Renal pelvis (tissue), 12 donors: Measurements from ENCODE around the gene CAMLG. TPM values are rescaled to one million over a fixed set of nuclear protein-coding genes. Genes with fewer than 3 reads are reported as not detected.
"Not testable (repeated sequence)": the region's sequence is repeated elsewhere in the genome, so short reads cannot be mapped to it uniquely, and the experiment has no call there.

Experiments used
- DNase-seq: peaks from one replicate; pipeline ENCODE4 v3.0.0-alpha.2; 2013
- long read RNA-seq, 16 experiments: transcript quantifications; one replicate each; lab custom pipeline, GENCODE V29; 2026
- polyA plus RNA-seq, 3 donors: library from polyadenylated mRNA; unstranded; fragments of 120-200 nt; gene quantifications; one replicate each; pipeline ENCODE4 v1.2.1, GENCODE V29; 2013; ENCODE audit not compliant: insufficient read length in 3 of 3

CAMLG gene
- 10 to 100 TPM; 59.3 to 60.3 (median 59.8) TPM for polyA plus RNA-seq
- long read RNA-seq, donor 1, transcript CAMLG-201 (4 exons, 2,221 nt): major isoform, 22 of 72 reads
- long read RNA-seq, donor 1, transcript CAMLG-202 (3 exons, 895 nt): minor isoform, 9 of 72 reads
- long read RNA-seq, donor 1, partial matches to known transcripts: 35 of 72 reads
- long read RNA-seq, donor 1, other reads (novel, unspliced or antisense): 6 of 72 reads
- long read RNA-seq, donor 2, transcript CAMLG-202 (3 exons, 895 nt): minor isoform, 9 of 57 reads
- long read RNA-seq, donor 2, transcript CAMLG-201 (4 exons, 2,221 nt): major isoform, 22 of 57 reads
- long read RNA-seq, donor 2, partial matches to known transcripts: 18 of 57 reads
- long read RNA-seq, donor 2, other reads (novel, unspliced or antisense): 8 of 57 reads
- long read RNA-seq, donor 3, transcript CAMLG-201 (4 exons, 2,221 nt): major isoform, 12 of 63 reads
- long read RNA-seq, donor 3, transcript CAMLG-202 (3 exons, 895 nt): minor isoform, 11 of 63 reads
- long read RNA-seq, donor 3, partial matches to known transcripts: 32 of 63 reads
- long read RNA-seq, donor 3, other reads (novel, unspliced or antisense): 8 of 63 reads
- long read RNA-seq, donor 4, transcript CAMLG-202 (3 exons, 895 nt): minor isoform, 11 of 77 reads
- long read RNA-seq, donor 4, transcript CAMLG-201 (4 exons, 2,221 nt): major isoform, 25 of 77 reads
- long read RNA-seq, donor 4, partial matches to known transcripts: 26 of 77 reads
- long read RNA-seq, donor 4, other reads (novel, unspliced or antisense): 15 of 77 reads
- long read RNA-seq, donor 5, transcript CAMLG-201 (4 exons, 2,221 nt): major isoform, 14 of 22 reads
- long read RNA-seq, donor 5, partial matches to known transcripts: 0 of 22 reads
- long read RNA-seq, donor 5, other reads (novel, unspliced or antisense): 5 of 22 reads
- long read RNA-seq, donor 6, transcript CAMLG-201 (4 exons, 2,221 nt): major isoform, 15 of 36 reads
- long read RNA-seq, donor 6, partial matches to known transcripts: 11 of 36 reads
- long read RNA-seq, donor 6, other reads (novel, unspliced or antisense): 6 of 36 reads
- long read RNA-seq, donor 7, transcript CAMLG-201 (4 exons, 2,221 nt): major isoform, 27 of 81 reads
- long read RNA-seq, donor 7, transcript CAMLG-202 (3 exons, 895 nt): minor isoform, 5 of 81 reads
- long read RNA-seq, donor 7, partial matches to known transcripts: 39 of 81 reads
- long read RNA-seq, donor 7, other reads (novel, unspliced or antisense): 10 of 81 reads
- long read RNA-seq, donor 8, transcript CAMLG-202 (3 exons, 895 nt): minor isoform, 8 of 36 reads
- long read RNA-seq, donor 8, transcript CAMLG-201 (4 exons, 2,221 nt): major isoform, 16 of 36 reads
- long read RNA-seq, donor 8, partial matches to known transcripts: 6 of 36 reads
- long read RNA-seq, donor 8, other reads (novel, unspliced or antisense): 6 of 36 reads
- long read RNA-seq, donor 9, transcript CAMLG-201 (4 exons, 2,221 nt): major isoform, 33 of 71 reads
- long read RNA-seq, donor 9, transcript CAMLG-202 (3 exons, 895 nt): minor isoform, 11 of 71 reads
- long read RNA-seq, donor 9, partial matches to known transcripts: 17 of 71 reads
- long read RNA-seq, donor 9, other reads (novel, unspliced or antisense): 10 of 71 reads
- long read RNA-seq, donor 10, transcript CAMLG-202 (3 exons, 895 nt): minor isoform, 10 of 43 reads
- long read RNA-seq, donor 10, transcript CAMLG-201 (4 exons, 2,221 nt): major isoform, 14 of 43 reads
- long read RNA-seq, donor 10, partial matches to known transcripts: 11 of 43 reads
- long read RNA-seq, donor 10, other reads (novel, unspliced or antisense): 8 of 43 reads
- long read RNA-seq, donor 11, transcript CAMLG-201 (4 exons, 2,221 nt): major isoform, 16 of 25 reads
- long read RNA-seq, donor 11, partial matches to known transcripts: 6 of 25 reads
- long read RNA-seq, donor 11, other reads (novel, unspliced or antisense): 0 of 25 reads
- long read RNA-seq, donor 12, transcript CAMLG-201 (4 exons, 2,221 nt): major isoform, 34 of 79 reads
- long read RNA-seq, donor 12, transcript CAMLG-202 (3 exons, 895 nt): minor isoform, 10 of 79 reads
- long read RNA-seq, donor 12, partial matches to known transcripts: 26 of 79 reads
- long read RNA-seq, donor 12, other reads (novel, unspliced or antisense): 9 of 79 reads
- long read RNA-seq, donor 13, transcript CAMLG-201 (4 exons, 2,221 nt): major isoform, 10 of 24 reads
- long read RNA-seq, donor 13, partial matches to known transcripts: 6 of 24 reads
- long read RNA-seq, donor 13, other reads (novel, unspliced or antisense): 6 of 24 reads
- long read RNA-seq, donor 14, transcript CAMLG-202 (3 exons, 895 nt): minor isoform, 24 of 86 reads
- long read RNA-seq, donor 14, transcript CAMLG-201 (4 exons, 2,221 nt): major isoform, 29 of 86 reads
- long read RNA-seq, donor 14, partial matches to known transcripts: 17 of 86 reads
- long read RNA-seq, donor 14, other reads (novel, unspliced or antisense): 16 of 86 reads
- long read RNA-seq, donor 15, transcript CAMLG-201 (4 exons, 2,221 nt): major isoform, 22 of 70 reads
- long read RNA-seq, donor 15, partial matches to known transcripts: 37 of 70 reads
- long read RNA-seq, donor 15, other reads (novel, unspliced or antisense): 7 of 70 reads
- long read RNA-seq, donor 16, transcript CAMLG-201 (4 exons, 2,221 nt): major isoform, 30 of 91 reads
- long read RNA-seq, donor 16, transcript CAMLG-202 (3 exons, 895 nt): minor isoform, 9 of 91 reads
- long read RNA-seq, donor 16, partial matches to known transcripts: 45 of 91 reads
- long read RNA-seq, donor 16, other reads (novel, unspliced or antisense): 7 of 91 reads

DNA sequence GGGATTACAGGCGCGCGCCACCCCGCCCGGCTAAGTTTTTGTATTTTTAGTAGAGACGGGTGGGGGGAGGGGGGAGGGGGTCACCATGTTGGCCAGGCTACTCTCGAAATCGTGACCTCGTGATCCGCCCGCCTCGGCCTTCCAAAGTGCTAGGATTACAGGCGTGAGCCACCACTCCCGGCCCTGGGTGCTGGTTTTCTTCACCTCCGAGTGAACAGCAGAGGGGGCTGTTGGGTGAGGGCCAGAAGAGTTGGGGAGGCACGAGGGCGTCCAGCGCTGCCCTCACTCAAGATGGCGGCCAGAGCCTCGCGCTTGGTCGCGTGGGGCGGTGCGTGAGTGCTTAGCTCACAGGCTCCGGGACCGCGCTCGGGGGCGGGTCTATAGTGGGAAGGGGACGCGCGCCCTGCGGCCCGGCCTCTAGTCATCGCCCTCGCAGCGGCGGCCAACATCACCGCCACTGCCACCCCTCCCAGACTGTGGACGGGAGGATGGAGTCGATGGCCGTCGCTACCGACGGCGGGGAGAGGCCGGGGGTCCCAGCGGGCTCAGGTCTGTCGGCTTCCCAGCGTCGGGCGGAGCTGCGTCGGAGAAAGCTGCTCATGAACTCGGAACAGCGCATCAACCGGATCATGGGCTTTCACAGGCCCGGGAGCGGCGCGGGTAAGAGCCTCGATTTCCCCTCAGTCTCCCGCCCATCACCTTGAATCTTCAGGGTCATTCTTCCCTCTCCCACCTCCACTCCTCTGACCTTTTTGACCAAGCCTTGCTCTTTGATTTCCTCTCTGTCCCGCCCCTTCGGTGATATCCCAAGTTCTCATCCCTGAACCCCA, at the start of gene CAMLG:
Gene CAMLG (plus strand): TSS at position 416 of the 830 bp plus-strand sequence. CDS start 73 bp downstream, at position 489.
- peak; percentile 98 for DNase-seq

DNA sequence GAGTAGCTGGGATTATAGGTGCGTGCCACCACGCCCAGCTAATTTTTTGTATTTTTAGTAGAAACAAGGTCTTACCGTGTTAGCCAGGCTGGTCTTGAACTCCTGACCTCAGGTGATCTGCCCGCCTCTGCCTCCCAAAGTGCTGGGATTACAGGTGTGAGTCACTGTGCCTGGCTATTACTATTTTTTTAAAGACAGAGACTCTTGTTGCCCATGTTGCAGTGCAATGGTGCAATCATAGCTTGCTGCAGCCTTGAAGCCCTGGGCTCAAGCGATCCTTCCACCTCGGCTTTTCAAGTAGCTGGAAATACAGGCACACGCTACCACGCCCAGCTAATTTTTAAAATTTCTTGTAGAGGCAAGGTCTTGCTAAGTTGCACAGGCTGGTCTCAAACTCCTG, 48.2 kb upstream of the CAMLG start:
- DNase-seq: not testable (repeated sequence)

DNA sequence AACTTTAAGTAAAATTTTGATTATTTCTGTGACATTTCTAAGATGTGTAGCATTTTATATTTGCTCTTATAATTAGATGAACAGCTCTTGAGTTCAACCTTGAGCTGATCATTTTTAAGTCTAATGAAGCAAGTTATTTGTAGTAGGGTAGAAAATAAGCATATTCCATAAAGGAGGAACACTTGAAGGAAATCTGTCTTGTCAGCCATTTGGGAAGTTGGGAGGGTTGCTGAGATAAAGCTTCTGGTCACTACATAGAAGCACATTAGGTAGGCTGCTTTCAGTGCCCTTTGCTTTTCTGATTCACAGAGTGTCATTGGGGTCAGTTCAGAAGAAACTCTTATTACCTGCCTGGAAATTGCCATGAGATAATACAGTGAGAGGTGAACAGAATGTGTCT, 45.6 kb upstream of the CAMLG start:
- no peak for DNase-seq

DNA sequence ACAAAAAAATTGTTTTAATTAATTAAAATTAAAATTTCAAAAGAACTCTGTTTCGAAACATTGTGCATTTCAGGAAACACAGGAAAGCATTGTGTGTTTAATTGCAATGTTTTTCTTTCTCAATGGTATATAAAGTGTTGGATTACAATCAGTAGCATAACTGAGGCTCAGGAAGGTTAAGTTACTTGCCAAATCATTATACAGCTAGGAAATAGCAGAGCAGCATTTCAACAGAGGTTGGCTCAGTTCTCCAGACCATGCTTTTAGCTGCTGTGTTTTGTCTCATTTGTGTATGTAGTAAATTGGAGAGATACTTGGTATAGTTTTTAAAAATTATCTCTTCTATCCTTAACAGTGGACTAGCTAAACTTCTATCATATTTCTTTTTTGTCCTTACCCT, 30.0 kb upstream of the CAMLG start:
- no peak for DNase-seq

DNA sequence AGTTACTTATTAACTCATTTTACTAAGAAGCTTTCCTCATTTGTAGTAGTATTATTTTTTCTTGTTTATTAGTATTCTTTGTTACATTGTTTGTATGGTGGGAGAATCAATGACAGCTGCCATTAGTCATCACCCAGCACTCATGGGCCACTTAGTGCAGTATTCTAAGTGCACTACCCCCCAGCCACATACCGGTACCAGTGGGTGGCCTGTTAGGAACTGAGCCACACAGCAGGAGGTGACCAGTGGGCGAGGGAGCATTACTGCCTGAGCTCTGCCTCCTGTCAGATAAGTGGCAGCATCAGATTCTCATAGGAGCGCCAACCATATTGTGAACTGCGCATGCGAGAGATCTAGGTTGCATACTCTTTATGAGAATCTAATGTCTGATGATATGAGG, 24.2 kb upstream of the CAMLG start:
- DNase-seq: no peak

DNA sequence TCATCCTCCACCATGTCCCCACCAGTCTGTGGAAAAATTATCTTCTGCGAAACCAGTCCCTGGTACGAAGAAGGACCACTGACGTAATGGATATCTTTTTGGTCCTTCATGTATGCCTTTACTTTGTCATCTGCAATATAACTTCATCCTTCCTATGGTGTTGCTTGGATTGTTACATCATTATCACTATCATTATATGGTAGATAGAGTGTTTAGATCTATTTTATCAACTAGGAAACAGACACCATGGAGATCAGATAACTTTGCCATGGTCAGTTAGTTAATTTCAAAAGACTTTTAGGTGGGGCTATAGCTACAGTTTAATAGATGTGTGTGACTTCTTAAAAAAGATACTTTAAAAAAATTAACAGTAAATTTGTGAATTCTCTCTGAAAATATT, 23.8 kb upstream of the CAMLG start:
- DNase-seq: no peak

DNA sequence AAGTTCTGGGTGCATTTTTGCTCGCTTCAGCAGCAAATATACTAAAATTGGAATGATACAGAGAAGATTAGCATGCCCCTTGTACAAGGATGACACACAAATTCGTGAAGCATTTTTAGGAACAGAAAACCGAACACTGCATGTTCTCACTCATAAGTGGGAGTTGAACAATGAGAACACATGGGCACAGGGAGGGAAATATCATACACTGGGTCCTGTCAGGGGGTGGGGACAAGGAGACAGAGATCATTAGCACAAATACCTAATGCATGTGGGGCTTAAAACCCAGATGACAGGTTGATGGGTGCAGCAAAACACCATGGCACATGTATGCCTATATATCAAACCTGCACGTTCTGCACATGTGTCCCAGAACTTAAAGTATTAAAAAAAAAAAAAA, 22.9 kb upstream of the CAMLG start:
- not testable (repeated sequence) for DNase-seq

DNA sequence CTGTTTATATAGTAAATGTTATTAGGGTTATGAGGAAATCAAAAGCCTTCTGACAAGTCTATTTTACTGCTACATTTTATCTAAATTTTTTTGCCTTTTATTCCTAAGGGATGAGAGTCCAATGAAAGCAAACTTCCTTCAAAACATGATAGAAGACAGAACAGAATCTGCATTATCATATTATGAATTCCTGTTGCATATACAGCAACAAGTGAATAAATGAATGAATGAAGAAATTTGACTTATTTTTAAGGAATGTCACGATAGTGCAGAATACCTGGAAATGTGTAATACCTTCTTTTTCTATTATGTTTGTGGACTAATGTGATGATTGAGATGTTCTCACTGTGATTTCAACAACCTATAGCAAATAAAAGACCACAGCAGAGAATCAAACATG, 13.5 kb upstream of the CAMLG start:
- no peak for DNase-seq

DNA sequence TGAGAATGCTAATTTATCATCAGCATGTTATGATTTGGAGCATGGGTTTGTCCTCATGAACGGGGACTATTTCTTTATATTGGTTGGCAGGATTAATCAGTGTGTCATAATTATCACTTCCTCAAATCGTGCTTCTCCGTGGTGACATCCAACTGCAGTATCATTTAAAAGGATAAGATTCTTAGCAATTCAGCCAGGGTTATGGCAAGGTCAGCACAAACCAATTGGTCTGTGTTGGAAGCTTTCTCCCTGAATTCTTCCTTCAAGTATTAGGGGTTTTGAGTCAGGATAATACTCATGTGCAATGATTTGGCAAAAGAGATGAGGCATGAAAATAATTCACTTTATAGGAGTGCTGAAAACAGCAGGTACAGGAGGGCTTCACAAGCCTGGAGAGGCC, 5.5 kb upstream of the CAMLG start:
- DNase-seq: no peak

DNA sequence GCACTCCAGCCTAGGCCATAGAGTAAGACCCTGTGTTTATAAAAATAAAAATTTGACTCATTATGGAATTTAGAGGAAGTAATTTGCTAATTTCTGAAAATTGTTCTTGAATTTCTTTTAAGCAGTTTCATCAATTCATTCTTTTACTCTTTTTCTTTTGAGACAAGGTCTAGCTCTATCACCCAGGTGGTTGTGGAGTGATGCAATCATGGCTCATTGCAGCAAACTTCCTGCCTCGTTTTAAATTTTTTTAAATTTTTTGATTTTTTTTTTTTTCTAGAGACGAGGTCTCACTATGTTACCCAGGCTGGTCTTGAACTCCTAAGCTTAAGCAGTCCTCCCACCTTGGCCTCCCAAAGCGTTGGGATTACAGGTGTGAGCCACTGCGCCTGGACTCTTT, 3.1 kb upstream of the CAMLG start:
- DNase-seq: no peak

DNA sequence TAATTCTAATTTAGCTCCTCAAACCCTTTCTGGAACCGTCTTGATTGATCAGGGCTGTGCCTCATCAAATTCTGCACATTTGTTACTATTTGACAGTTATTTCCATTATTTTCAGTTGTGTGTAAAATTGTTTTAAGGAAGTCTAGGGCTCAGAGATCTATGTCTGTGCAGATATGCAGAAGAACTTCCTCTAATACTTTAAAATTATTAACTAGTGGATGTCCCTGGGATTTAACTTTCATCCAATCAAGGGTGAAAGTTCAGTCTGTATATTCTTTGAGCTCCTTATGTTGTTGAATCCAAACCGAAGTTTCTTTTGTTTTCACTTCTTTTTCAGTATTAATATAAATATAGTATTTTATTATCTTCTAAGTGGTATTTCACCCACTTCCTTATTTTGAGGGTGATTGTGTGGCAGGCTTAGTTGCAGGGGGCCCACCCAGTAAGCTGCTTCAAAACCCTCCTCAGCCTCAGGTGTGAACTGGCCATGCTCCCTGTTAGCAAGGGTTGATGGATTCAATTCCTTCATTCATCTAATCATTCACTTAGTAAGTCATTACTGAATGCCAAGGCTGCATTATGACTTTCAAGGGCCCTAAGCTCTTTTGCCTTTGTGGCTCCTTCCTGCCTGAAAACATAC, 2.1 kb upstream of the CAMLG start:
- no peak for DNase-seq

DNA sequence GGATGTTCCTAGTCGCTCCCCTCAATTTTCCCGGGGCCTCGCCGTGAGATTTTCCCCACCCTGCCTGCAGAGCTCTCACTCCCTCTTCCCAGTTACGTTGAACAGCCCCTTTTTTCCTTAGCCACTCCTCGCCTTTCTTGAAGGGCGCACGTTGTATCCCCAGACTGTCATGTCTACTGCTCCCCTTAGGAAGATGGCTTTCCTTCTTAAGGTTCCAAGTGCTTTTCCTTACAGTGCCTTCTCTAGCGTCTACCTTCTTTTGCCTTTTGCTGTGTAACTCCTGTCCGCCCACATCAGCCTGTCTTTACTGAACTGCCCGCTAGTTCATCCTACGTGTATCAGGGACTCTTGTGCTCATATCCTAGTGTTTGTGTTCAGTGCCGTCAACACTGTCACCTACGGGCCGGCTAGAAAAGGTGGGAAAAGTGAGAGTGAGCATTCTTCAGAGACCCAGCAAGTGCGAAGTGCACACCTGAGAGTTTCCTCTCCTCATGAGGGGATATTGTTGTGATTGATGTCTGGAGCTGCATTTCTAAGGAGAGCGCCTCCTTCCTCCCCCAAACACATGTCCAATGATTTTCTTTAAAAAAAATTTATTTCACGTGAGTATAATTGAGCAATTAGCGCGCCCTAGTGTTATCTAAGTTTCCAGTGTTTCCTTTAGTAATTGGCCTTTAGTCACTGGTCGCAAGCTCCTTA, 764 bp downstream of the CAMLG start:
- peak; percentile 57 for DNase-seq

DNA sequence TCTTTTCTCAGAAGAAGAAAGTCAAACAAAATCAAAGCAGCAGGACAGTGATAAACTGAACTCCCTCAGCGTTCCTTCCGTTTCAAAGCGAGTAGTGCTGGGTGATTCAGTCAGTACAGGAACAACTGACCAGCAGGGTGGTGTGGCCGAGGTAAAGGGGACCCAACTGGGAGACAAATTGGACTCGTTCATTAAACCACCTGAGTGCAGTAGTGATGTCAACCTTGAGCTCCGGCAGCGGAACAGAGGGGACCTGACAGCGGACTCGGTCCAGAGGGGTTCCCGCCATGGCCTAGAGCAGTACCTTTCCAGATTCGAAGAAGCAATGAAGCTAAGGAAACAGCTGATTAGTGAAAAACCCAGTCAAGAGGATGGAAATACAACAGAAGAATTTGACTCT, 2.7 kb downstream of the CAMLG start:
- no peak for DNase-seq

DNA sequence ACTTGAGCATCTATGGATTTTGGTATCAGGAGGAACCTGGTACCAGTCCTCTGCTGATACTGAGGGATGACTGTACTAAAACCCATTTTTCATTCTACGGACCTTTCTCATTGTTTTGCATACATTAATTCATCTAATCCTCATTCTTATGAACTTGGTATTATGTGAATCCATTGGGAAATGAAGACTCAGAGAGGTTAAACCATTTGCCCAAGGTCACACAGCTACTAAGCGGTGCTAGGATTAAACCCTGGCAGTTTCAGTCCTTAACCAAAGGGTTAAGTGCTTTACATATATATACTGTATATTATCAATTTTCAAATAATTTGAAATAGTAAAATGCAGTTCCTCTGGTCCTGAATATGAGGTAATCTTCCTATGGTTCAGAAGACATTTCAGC, 3.8 kb downstream of the CAMLG start:
- DNase-seq: no peak

DNA sequence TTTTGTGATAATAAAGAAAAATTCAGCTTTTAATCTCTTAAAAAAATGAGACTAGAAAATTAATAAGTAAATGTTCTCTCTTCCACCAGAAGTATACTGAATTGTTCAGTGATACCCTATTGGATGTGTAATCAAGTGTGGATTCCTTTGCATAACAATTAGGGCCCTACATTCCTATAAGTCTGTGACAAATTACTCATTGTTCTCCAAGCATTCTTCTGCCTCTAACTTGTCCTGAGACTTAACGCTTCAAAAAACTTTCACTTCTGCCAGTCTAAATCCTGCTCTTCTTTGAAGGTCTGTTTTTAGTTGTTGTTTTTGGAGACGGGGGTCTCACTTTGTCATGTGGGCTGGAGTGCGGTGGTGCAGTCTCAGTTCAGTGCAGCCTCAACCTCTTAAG, 11.1 kb downstream of the CAMLG start:
- no peak for DNase-seq

DNA sequence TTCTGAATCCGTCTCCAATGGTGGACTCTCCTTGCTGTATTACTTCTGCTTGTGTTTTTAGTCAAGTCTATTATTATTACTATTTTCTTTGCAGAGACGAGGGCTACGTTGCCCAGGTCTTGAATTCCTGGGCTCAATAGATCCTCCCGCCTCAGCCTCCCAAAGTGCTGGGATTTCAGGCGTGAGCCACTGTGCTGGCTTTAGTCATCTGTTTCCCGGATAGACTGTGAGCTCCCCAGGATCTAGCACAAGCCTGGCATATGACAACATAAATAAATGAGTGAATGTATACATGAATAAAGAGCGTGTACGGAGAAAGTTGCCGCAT, 19.8 kb downstream of the CAMLG start:
- no peak for DNase-seq
